ENCODE results near the gene GALNT10.

DNA sequence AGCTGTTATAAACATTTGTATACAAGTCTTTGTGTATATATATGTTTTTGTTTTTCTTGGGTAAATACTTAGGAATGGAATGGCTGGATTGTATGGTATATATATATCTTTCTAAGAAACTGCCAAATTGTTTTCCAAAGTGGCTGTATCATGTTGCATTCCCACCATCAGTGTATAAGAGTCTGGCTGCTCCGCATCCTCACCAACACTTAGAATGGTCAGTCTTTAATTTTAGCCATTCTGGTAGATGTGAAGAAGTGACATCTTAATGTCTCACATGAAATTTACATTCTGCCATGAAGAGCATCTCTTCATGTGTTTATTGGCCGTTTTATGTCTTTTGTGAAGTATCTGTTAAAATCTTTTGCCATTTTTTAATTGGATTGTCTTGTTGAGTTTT lies 31.9 kb downstream of the GALNT10 start:
- no peak for TF ChIP-seq POLR2A (IDR thresholded peaks at IDR 0.05)
- TF ChIP-seq, protein P1, sequence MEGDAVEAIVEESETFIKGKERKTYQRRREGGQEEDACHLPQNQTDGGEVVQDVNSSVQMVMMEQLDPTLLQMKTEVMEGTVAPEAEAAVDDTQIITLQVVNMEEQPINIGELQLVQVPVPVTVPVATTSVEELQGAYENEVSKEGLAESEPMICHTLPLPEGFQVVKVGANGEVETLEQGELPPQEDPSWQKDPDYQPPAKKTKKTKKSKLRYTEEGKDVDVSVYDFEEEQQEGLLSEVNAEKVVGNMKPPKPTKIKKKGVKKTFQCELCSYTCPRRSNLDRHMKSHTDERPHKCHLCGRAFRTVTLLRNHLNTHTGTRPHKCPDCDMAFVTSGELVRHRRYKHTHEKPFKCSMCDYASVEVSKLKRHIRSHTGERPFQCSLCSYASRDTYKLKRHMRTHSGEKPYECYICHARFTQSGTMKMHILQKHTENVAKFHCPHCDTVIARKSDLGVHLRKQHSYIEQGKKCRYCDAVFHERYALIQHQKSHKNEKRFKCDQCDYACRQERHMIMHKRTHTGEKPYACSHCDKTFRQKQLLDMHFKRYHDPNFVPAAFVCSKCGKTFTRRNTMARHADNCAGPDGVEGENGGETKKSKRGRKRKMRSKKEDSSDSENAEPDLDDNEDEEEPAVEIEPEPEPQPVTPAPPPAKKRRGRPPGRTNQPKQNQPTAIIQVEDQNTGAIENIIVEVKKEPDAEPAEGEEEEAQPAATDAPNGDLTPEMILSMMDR (IDR thresholded peaks at IDR 0.05), result no peak
